Measurements from ENCODE around the gene ASS1. TPM values are rescaled to one million over a fixed set of nuclear protein-coding genes. Genes with fewer than 3 reads are reported as not detected.

The ASS1 gene
- total and polyA plus RNA-seq, 2 donors (not counting 1 experiment from before 2014, with no cell fraction given) = 0.30 to 0.44 TPM

- no peaks in the 10 kb centered on the region for H3K36me3 ChIP-seq (replicated peaks in 1 of 2; ENCODE audit: control extremely low read depth in 1 of 2, control insufficient read depth in 1 of 2, extremely low read depth in 1 of 2, insufficient read depth in 2 of 2, low read length in 1 of 2)
- no peak overlapping the region for H3K4me2 ChIP-seq (replicated peaks; ENCODE audit: low read depth, low read length, poor library complexity, severe bottlenecking)
- H4K20me1 ChIP-seq (ENCODE audit: control insufficient read depth, insufficient read depth, low read length, poor library complexity, severe bottlenecking) = no peaks in the 10 kb centered on the region
- no peak overlapping the region for H3K4me3 Mint-ChIP-seq
- H3K27me3 Mint-ChIP-seq = peaks cover 15% of the 10 kb centered on the region
- peaks cover 0 to 21% (median 5%) of the 10 kb centered on the region in 4 experiments for H3K27me3 ChIP-seq (replicated peaks in 1 of 4; ENCODE audit: control extremely low read depth in 1 of 4, control insufficient read depth in 3 of 4, insufficient read depth in 4 of 4, low read length in 3 of 4)
- H2AFZ ChIP-seq (ENCODE audit: insufficient read depth, low read depth, low read length, poor library complexity, severe bottlenecking) = no peak overlapping the region
- TF ChIP-seq CTCF (IDR thresholded peaks at IDR 0.05) = no peak
- TF ChIP-seq EZH2 (IDR thresholded peaks at IDR 0.05; ENCODE audit: borderline replicate concordance, insufficient read depth, low read depth, low read length, poor library complexity, severe bottlenecking) = no peak
- ATAC-seq (ENCODE audit: low read depth) = no peak
- no peaks in the 10 kb centered on the region for H3K4me1 Mint-ChIP-seq
- H3K79me2 ChIP-seq (ENCODE audit: control insufficient read depth, insufficient read depth, low read length) = no peaks in the 10 kb centered on the region
- POLR2A ChIA-PET = no interaction called here
- peaks cover 0 to 4% (median 0%) of the 10 kb centered on the region in 3 donors for H3K9me3 ChIP-seq (ENCODE audit: control extremely low read depth in 1 of 3, control insufficient read depth in 2 of 3, insufficient read depth in 1 of 3, low read length in 2 of 3)
- CTCF ChIA-PET = interaction anchor here (1.4 to 2.9 kb wide), 4 partner anchors 221 to 585 kb away, joined by 5 to 43 read pairs (median 27); no protein-coding TSS in a partner anchor
- H3K4me1 ChIP-seq (ENCODE audit: control insufficient read depth in 2 of 2, insufficient read depth in 2 of 2, low read length in 2 of 2) = peaks cover 0 to 3% of the 10 kb centered on the region in 2 donors
- intact Hi-C loops (cut with micrococcal nuclease) = no loop called here
- no peaks in the 10 kb centered on the region for H3K9me3 Mint-ChIP-seq (ENCODE audit: insufficient read depth)
- H3K27ac ChIP-seq (ENCODE audit: low read length in 2 of 2) = no peak overlapping the region
- WGBS (ENCODE audit: insufficient coverage) = 73% methylated on average over 6 of the region's 11 CpGs
- H3K4me3 ChIP-seq (ENCODE audit: control extremely low read depth in 1 of 5, extremely low read depth in 1 of 5, insufficient read depth in 1 of 5, low read depth in 2 of 5, low read length in 4 of 5) = no peak overlapping the region
- no peak overlapping the region for H3K27ac Mint-ChIP-seq
- DNase-seq = no peak
- no peak overlapping the region for H3K9ac ChIP-seq (ENCODE audit: low read length)
These were observed 17.0 kb downstream of the ASS1 start for GRCh38 chr9:130461731-130462130.

GRCh38 chr9:130462685-130463540 lies 18.2 kb downstream of the ASS1 start:
- Mint-ChIP-seq H3K4me1 (no peaks in the 10 kb centered on the region), H3K27ac (no peak overlapping the region), H3K4me3 (no peak overlapping the region), H3K27me3 (peaks cover 15% of the 10 kb centered on the region), H3K9me3 (ENCODE audit: insufficient read depth) (no peaks in the 10 kb centered on the region)
- no peak for DNase-seq
- H3K9me3 ChIP-seq (ENCODE audit: control extremely low read depth in 1 of 3, control insufficient read depth in 2 of 3, insufficient read depth in 1 of 3, low read length in 2 of 3) = peaks cover 0 to 4% (median 0%) of the 10 kb centered on the region in 3 donors
- WGBS (ENCODE audit: insufficient coverage) = 89% methylated on average over 24 of the region's 27 CpGs
- H3K9ac ChIP-seq (ENCODE audit: low read length) = no peak overlapping the region
- POLR2A ChIA-PET = no interaction called here
- TF ChIP-seq CTCF (IDR thresholded peaks at IDR 0.05) (no peak), EZH2 (IDR thresholded peaks at IDR 0.05; ENCODE audit: borderline replicate concordance, insufficient read depth, low read depth, low read length, poor library complexity, severe bottlenecking) (no peak)
- peaks cover 0 to 3% of the 10 kb centered on the region in 2 donors for H3K4me1 ChIP-seq (ENCODE audit: control insufficient read depth in 2 of 2, insufficient read depth in 2 of 2, low read length in 2 of 2)
- H3K36me3 ChIP-seq (replicated peaks in 1 of 2; ENCODE audit: control extremely low read depth in 1 of 2, control insufficient read depth in 1 of 2, extremely low read depth in 1 of 2, insufficient read depth in 2 of 2, low read length in 1 of 2) = no peaks in the 10 kb centered on the region
- CTCF ChIA-PET = interaction anchor here (0.5 to 2.9 kb wide), 6 partner anchors 218 to 583 kb away, joined by 3 to 33 read pairs (median 4); no protein-coding TSS in a partner anchor
- no peaks in the 10 kb centered on the region for H3K79me2 ChIP-seq (ENCODE audit: control insufficient read depth, insufficient read depth, low read length)
- no peak overlapping the region for H3K4me2 ChIP-seq (replicated peaks; ENCODE audit: low read depth, low read length, poor library complexity, severe bottlenecking)
- H4K20me1 ChIP-seq (ENCODE audit: control insufficient read depth, insufficient read depth, low read length, poor library complexity, severe bottlenecking) = no peaks in the 10 kb centered on the region
- H3K4me3 ChIP-seq (ENCODE audit: control extremely low read depth in 1 of 5, extremely low read depth in 1 of 5, insufficient read depth in 1 of 5, low read depth in 2 of 5, low read length in 4 of 5) = no peak overlapping the region
- intact Hi-C loops (cut with micrococcal nuclease) = no loop called here
- H2AFZ ChIP-seq (ENCODE audit: insufficient read depth, low read depth, low read length, poor library complexity, severe bottlenecking) = no peak overlapping the region
- no peak for ATAC-seq (ENCODE audit: low read depth)
- H3K27ac ChIP-seq (ENCODE audit: low read length in 2 of 2) = no peak overlapping the region
- peaks cover 0 to 28% (median 5%) of the 10 kb centered on the region in 4 experiments for H3K27me3 ChIP-seq (replicated peaks in 1 of 4; ENCODE audit: control extremely low read depth in 1 of 4, control insufficient read depth in 3 of 4, insufficient read depth in 4 of 4, low read length in 3 of 4)
